NCI-H69 (cell line): ENCODE measurements around the gene B3GALT4.
A peak's percentile ranks its signal among the peaks of the same experiment; 100 is the strongest.
"Not testable (repeated sequence)": the region's sequence is repeated elsewhere in the genome, so short reads cannot be mapped to it uniquely, and the experiment has no call there.

Experiments
- DNase-seq: peaks from one replicate; lab custom pipeline; 2025; lab: John Stamatoyannopoulos, UW

Gene B3GALT4, protein sequence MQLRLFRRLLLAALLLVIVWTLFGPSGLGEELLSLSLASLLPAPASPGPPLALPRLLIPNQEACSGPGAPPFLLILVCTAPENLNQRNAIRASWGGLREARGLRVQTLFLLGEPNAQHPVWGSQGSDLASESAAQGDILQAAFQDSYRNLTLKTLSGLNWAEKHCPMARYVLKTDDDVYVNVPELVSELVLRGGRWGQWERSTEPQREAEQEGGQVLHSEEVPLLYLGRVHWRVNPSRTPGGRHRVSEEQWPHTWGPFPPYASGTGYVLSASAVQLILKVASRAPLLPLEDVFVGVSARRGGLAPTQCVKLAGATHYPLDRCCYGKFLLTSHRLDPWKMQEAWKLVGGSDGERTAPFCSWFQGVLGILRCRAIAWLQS

DNA sequence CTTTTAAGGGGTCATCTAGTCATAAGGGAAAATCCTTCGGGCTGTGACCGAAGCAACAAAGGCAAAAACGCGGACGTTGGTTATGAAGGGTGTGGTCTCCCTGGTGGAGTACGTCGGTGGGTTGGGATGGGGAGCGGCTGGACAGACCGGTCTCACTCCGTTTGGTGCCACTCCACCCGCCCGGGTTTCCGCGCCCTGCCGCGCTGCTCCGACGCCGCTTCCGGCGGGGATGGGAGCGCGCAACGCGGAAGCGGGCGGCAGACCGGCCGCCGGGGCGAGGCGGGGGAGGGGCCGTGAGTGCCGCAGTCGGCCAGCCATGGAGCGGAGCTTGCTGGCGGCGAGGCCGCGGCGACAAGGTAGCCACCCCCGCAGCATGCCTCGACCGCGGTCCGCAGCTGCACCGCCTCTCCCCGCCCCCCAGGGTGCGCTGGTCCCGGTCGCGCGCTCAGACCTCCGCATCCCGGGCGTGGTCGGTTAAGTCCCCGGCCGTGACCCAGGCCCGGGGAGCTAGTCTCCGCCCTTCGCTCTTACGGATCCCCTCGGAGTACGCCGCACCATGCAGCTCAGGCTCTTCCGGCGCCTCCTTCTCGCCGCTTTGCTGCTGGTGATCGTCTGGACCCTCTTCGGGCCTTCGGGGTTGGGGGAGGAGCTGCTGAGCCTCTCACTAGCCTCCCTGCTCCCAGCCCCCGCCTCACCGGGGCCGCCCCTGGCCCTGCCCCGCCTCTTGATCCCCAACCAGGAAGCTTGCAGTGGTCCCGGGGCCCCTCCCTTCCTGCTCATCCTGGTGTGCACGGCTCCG lies at the start of gene B3GALT4:
Gene B3GALT4, plus strand, starts transcription at position 260 of the 799 bp plus-strand sequence. Its CDS starts 297 bp downstream, at position 557.
- peak; percentile 90 for DNase-seq

DNA sequence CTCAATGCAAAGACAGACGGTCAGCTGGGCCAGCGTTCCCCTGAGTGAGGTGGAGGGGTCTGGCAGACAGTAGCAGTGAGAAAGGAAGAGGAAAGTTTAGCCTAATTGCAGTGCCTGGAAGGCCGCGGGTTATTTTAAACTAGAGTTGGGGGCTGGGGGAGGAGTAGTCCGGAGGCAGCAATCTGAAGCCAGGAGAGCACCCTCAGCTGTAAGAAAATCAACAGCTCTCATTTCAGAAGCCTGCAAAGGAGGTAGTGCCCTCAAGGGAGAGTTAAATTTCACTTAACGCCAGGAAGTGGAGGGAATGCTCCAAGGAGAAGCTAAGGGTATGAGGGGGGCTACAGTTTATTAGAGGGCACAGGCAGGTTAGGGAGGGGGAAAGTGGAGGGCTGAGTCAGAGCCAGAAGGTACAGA lies 41.7 kb upstream of the B3GALT4 start:
- peak; percentile 64 for DNase-seq

- DNase-seq = no peak
These were observed 40.6 kb upstream of the B3GALT4 start for GRCh38 chr6:33236328-33236727.

DNA sequence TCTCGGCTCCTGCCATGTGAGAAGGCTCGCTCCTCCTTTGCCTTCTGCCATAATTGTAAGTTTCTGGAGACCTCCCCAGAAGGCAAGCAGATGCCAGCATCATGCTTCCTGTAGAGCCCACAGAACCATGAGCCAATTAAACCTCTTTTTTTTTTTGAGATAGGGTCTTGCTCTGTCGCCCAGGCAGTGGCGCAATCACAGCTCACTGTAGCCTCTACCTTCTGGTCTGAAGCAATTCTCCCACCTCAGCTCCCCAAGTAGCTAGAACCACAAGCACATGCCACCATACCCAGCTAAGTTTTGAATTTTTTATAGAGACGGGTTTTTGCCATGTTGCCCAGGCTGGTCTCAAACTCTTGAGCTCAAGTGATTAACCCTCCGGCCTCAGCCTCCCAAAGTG lies 40.1 kb upstream of the B3GALT4 start:
- DNase-seq = no peak

DNA sequence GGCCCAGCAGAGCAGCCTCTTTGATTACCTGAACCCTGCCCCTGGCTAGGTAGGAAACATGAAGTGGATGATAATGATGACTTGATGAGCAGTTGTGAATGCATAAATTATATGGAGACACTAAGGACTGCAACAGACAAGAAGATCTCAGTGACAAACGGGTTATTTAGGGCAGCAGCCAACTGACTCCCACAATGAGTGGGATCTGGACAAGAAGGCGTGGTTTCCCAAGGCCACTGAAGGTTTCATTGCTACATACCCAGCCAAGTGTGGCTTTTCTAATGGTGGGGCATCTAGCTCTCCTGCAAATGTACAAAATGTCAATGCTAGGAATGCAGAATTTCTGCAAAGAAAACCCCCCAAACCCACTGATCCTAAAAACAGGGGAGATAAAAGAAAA lies 39.2 kb upstream of the B3GALT4 start:
- no peak for DNase-seq

- DNase-seq = no peak
These were observed 35.0 kb upstream of the B3GALT4 start for GRCh38 chr6:33241968-33242367.

DNA sequence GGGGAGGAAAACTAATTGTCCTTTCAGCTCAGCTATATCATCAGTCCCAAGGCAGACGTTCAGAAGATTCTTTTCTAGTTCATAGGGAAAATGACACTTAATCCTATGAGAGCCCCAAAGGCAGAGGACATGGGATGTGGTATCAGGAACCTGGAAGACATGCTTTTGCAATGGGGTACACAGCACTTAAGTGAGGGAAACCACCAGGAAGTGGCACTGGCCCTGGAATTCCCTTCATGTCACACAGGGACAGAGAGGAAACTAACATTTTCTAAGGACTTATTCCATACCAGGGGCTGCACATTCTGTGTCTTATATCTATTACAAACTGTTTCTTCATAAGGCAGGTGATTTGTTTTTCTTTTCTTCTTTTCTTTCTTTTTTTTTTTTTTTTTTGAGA lies 33.4 kb upstream of the B3GALT4 start:
- no peak for DNase-seq

GRCh38 chr6:33247977-33248642 lies 28.8 kb upstream of the B3GALT4 start:
- peak; percentile 90 for DNase-seq

GRCh38 chr6:33248643-33248931 lies 28.3 kb upstream of the B3GALT4 start:
- peak; percentile 76 for DNase-seq

DNA sequence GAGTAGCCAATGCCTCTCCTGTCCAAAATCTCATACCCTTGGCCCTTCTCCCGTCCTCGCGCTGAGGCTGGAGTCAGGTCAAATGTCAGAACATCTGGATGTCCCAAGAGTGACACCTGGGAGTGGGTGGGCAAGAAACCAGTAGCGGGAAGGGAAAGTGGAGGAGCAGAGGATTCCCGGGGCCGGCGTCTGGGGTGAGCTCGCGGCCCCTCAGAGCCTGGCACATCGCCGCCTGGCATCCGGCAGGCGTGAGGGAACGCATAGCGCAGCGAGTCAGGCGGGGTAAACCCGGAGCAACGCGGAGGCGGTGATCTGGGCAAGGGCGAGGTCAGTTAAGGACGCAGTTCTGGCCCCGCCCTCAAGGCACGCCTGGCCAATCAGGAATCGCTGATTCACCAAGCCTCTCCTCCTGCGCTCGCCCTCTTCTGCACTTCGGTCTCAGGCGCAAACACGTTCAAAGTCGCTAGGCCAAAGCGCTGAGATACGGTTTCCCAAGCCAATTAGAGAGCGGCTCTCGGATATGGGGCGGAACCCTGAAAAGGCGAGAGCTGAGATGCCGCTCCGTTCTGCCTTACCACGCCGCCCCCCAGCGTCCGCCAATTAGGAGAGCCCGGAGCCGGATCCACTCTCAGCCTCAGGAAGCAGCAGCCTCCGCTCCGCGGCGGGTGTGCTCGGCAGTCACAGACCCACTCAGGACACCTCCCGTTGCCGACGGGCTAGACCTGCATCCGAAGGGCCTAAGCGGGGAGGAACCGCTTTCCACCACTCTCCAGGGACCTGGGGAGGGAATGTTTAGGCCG lies 27.8 kb upstream of the B3GALT4 start:
- peak; percentile 100 for DNase-seq

- DNase-seq = no peak
These were observed 26.9 kb upstream of the B3GALT4 start for GRCh38 chr6:33249732-33250630.

DNA sequence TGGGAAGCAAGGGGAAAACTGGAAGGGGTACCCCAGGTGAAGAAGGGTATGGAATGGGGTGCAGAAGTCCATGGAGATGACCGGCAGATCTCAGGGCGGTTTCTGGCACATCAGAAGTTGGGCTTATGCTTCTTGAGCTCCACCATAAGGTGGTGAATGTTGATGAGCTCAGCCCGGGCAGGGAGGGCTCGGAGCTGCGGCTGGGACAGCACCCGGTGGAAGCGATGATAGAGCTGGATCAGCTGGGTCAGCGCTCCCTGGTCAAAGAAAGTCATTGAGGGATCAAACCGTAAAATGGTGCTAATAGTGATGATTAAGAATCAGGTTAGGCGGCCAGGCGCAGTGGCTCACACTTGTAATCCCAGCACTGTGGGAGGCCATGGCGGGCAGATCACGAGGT lies 26.2 kb upstream of the B3GALT4 start:
- no peak for DNase-seq

GRCh38 chr6:33251395-33252012 lies 25.4 kb upstream of the B3GALT4 start:
- DNase-seq = no peak

DNA sequence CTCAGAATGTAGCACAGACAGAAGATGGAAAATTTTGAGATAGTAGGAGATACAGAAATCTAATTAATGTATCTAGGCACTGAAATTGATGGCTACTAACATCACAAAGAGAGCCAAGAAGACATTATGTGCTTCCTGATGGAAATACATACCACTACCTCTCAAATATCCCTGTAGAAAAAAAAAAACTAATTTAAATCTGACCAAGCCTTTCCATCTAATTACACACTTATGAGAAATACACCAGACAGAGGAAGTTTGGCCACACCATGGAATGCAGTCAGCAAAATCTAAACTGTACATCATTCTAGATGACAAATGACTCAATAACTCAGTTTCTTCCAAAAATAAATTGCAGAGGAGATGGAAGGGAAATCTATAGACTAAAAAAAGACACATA lies 24.2 kb upstream of the B3GALT4 start:
- no peak for DNase-seq

DNA sequence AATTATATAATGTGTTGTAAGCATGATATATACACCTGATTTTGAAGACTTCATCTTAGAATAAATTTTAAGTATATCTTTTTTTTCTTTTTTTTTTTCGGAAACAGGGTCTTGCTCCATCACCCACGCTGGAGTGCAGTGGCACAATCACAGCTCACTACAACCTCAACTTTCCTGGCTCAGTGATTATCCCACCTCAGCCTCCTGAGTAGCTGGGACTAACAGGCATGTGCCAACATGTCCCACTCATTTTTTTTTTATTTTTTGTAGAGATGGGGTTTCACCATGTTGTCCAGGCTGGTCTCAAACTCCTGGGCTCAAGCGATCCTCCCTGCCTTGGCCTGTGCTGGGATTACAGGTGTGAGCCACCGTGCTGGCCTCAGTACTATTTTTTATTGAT lies 22.3 kb upstream of the B3GALT4 start:
- DNase-seq = no peak

- no peak for DNase-seq
These were observed 17.9 kb upstream of the B3GALT4 start for GRCh38 chr6:33259032-33259431.

DNA sequence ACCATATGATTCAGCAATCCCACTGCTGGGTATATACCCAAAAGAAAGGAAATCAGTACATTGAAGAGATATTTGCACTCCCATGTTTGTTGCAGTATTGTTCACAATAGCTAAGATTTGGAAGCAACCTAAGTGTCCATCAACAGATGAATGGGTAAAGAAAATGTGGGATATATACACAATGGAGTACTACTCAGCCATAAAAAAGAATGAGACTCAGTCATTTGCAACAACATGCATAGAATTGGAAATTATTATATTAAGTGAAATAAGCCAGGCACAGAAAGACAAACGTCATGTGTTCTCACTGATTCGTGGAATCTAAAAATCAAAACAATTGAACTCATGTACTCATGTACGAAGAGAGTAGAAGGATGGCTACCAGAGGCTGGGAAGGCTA lies 14.4 kb upstream of the B3GALT4 start:
- not testable (repeated sequence) for DNase-seq

DNA sequence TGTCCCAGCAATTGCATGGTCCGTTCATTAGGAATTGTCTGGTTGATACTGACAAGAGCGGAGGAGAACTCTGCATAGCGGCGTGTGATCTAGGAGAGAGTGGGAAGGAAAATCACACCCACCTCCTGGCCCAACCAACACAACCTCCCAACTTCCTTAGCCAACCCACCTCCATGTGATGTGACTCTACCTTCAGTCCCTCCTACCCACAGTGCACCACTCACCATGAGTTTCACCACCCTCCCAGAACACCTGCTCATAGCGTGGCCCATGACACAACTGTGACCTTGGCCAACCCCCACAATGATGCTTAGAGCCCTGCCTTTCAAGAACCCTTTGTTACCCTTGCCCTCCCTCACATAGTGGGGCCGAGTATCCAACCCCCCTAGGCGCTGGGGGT lies 12.9 kb upstream of the B3GALT4 start:
- no peak for DNase-seq

GRCh38 chr6:33271117-33271467 lies 5.8 kb upstream of the B3GALT4 start:
- peak; percentile 61 for DNase-seq

GRCh38 chr6:33271468-33272274 lies 5.3 kb upstream of the B3GALT4 start, which contains the start of the genes RPS18 and VPS52:
TSS of gene RPS18 (plus strand) at chr6:33272075. CDS start at chr6:33272120, 45 bp downstream.
TSS of gene VPS52 (minus strand) at chr6:33271876. CDS start at chr6:33271675, 201 bp downstream.
- DNase-seq = peak; percentile 99
